ENCODE data around the gene CDCP2.
"Not testable (repeated sequence)": the region's sequence is repeated elsewhere in the genome, so short reads cannot be mapped to it uniquely, and the experiment has no call there.

The CDCP2 gene

GRCh38 chr1:54112705-54113368, 40.0 kb downstream of the CDCP2 start:
- no peak for DNase-seq

DNA sequence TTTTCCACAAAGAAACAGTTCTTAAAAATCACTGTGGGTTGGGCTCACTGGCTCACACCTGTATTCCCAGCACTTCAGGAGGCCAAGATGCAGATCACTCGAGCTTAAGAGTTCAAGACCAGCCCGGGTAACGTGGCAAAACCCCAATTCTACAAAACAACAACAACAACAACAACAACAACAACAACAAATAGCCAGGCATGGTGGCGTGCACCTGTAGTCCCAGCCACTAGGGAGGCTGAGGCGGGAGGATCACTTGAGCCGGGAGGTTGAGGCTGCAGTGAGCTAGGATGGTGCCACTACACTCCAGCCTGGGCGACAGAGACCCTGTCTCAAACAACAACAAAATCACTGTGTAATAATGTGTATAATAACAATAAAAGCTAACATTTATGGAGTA, 40.8 kb downstream of the CDCP2 start:
- DNase-seq = no peak

- no peak for DNase-seq
Observed at GRCh38 chr1:54111624-54112023, 41.2 kb downstream of the CDCP2 start.

GRCh38 chr1:54110996-54111395, 41.8 kb downstream of the CDCP2 start:
- no peak for DNase-seq

DNA sequence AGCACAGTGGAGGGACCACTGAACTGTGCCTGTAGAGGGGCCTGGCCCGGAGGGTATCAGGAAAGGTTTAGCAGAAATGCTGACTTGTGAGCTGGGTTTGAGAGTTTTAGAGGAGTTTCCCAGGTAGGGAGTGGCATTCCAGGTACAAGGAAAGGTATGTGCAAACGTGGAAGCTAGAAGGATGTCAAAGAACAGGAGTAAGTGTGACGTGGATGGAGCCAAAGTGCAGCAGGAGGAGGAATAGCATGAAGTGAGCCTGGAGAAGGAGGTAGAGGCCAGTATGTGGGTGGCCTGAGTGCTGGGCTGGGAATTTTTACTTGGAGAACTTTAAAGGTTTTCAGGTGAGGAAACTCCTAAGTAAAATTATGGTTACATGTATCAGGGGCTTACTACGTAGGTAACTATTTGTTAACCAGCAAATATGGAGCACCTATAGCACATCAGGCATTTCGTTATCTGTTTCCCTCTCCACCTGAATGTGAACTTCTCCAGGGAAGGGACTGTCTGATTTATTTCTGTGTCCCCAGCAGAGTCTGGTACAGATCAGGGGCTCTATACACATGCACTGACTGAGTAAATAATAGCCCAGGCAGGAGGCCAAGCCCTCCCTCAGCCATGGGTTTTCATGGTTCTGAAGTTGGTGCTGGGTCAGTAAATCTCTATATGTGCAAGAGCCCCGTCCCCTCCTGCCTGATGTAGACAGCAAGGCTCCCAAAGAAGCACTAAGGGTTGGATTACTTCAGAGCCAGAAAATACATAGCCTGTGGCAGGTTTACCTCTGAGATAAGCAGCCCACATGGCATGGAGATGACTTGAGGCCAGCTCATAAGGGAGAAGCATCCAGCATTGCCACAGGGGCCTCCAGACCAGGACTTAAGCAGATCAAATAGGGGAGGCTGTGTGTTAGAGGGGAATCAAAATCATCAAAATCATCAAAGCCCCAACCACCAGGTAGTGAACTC, 43.4 kb downstream of the CDCP2 start:
- DNase-seq = peak; percentile 79

DNA sequence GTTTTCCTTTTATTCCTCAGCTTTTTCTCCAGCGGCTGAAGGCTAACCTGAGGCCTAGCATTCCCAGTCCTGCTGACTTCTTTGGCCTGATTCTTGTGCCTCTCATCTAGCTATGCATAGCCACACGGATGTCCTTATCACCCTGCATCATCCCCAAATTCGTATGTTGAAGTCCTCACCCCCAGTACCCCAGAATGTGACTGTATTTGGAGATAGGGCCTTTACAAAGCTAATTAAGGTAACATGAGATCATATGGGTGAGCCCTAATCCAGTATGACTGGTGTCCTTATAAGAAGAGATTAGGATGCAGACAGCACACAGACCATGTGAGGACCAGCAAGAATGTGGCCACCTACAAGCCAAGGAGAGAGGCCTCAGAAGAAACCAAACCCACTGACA, 44.6 kb downstream of the CDCP2 start:
- peak; percentile 90 for DNase-seq

DNA sequence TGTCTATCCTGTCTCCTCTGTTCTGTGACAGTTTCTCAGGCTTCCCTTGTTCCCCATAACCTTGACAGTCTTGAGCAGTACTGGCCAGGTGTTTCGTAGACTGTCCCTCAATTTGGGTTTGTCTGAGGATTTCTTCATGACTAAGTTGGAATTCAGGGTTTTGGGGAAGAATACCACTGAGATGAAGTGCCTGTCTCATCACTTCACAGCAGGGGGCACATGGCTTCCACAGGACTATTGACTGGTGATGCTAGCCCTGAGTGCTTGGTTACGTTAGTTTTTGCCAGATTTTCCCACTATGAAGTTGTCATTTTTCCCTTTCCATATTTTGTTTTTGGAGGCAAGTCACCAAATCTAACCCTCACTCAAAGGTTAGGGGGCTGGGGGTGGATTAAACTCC, 45.7 kb downstream of the CDCP2 start:
- DNase-seq = peak; percentile 39

DNA sequence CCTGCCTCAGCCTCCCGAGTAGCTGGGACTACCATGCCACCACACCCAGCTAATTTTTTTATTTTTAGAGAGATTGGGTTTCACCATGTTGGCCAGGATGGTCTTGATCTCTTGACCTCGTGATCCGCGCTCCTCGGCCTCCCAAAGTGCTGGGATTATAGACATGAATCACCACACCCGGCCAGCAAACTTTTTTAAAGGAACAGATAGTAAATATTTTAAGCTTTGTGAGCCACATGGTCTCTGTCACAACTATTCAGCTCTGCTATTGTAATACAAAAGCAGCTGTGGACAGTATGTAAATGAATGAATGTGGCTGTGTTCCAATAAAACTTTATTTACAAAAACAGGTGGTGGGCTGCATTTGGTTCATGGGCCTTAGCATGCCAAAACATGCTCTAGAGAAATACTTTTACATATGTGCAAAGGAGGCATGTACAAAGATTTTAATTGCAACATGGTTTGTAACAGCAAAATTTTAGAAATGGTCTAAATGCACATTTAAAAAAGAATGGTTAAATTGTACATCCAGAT, 47.0 kb downstream of the CDCP2 start:
- DNase-seq = no peak

DNA sequence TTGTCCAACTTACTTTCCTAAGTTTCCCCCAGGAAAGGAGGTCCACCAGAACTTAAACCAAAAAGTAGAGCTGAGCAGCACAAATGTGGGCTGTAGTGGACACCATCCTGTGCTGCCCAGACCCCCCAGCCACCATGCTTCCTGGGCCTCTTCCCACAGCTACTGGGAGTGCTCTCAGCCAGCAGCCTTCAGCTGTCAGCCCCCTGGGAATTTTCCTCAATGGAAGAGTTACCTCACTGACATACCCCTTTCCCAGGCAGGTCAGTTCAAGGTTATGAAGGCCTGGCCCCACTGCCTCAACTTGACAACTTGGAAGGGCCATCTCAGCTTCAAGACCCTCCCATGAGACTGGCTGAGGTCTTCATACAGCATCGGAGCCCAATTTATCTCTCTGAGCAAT, 47.7 kb downstream of the CDCP2 start:
- DNase-seq = no peak

- not testable (repeated sequence) for DNase-seq
Observed at GRCh38 chr1:54104613-54105012, 48.2 kb downstream of the CDCP2 start.

- DNase-seq = no peak
Observed at GRCh38 chr1:54103414-54103813, 49.4 kb downstream of the CDCP2 start.

GRCh38 chr1:54100500-54100899, 52.3 kb downstream of the CDCP2 start:
- DNase-seq = no peak

GRCh38 chr1:54099061-54099610, 53.7 kb downstream of the CDCP2 start:
- no peak for DNase-seq

- no peak for DNase-seq
Observed at GRCh38 chr1:54096877-54097240, 55.9 kb downstream of the CDCP2 start.

- DNase-seq = no peak
Observed at GRCh38 chr1:54096227-54096876, 56.4 kb downstream of the CDCP2 start.

DNA sequence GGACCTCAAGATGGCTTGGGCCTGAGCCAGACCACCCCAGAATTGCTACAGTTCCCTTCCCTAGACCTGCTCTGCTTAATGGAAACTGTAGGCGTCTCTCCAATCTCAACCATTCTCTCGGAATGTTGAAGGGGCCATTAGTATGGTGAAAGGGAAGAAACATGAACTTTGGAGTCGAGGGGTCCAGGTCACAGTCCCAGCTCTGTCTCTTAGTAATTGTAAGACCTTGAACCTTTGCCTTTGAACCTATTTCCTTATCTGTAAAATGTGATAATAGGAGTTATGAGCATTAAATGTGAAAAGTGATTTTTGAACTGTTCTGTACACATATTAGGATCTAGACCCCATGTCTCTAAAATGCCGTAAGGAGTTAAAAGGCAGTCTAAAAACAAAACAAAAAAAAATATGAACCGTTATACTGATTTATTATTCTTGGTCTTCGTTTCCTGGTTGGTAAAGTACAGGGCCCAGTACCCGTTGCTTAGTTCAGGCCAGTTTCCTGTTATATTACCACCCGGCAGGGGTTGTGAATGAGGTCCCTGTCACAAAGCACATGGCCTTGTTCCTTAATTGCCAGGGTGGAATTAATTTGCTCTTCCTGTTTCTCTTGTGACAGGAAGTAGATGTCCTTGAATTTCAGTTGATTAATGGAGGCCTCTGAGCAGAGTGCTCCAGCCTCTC, 57.1 kb downstream of the CDCP2 start:
- peak; percentile 7 for DNase-seq

DNA sequence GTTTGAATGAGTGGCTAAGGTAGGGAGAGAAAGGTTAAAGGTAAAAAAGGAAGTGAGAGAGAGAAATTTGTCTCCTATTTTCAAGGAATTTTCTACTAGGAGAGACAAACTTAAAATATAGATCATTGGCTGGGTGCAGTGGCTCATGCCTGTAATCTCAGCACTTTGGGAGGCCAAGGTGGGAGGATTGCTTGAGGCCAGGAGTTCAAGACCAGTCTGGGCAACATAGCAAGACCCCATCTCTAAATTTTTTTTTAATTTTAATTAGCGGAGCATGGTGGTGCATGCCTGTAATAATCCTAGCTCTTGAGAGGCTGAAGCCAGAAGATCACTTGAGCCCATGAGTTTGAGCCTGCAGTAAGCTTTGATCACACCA, 58.1 kb downstream of the CDCP2 start:
- not testable (repeated sequence) for DNase-seq

DNA sequence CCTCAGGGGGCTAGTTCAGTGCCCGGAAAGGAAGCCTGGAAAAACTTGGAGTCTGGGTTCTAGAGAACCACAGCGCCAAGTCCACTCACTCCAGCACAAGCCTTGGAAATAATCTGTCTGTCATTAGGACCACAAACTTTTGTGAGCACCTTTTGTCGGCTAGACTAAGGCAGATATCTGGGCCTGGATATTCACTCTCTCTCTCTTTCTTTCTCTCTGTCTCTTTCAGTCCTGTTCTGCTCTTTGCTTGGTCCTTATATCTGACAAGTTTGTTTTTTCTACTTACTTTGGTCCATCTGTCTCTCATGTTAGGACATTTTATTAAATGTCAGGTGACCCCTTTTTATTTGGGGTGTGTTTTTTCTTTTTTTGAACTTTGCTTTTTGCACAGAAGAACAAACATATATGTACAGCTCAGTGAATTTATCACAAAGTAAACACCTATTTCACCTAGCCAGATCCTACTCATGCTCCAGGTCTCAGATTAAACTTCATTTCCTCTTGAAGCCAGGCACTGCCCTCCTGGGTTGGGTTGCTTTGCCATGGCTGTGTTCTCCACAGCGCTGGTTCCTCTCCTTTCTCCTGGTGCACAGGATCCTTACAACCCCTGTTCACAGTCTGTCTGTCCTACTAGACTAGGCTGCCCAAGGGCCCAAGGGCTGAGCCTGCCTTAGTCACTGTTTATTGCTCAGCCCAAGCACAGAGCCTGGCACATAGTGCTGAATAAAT, 58.6 kb downstream of the CDCP2 start:
- no peak for DNase-seq

DNA sequence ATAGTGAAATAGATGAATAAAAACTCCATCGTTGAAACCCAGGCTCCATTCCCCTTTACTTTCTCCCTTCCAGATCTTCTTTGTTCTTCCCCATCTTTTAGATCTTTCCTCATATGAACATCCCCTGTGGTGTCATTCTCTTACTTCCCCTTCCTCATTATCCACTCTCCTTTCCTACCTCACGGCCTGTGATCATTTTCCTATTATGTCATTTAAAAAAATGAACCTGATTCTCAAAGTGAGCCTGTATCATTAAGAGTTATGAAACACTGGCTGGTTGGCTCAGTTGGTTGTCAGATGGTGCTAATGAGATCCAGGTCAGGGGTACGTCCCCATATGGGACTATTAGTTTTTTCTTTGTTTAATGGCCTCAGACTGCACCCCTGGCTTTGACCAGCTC, 61.1 kb downstream of the CDCP2 start:
- DNase-seq = no peak

DNA sequence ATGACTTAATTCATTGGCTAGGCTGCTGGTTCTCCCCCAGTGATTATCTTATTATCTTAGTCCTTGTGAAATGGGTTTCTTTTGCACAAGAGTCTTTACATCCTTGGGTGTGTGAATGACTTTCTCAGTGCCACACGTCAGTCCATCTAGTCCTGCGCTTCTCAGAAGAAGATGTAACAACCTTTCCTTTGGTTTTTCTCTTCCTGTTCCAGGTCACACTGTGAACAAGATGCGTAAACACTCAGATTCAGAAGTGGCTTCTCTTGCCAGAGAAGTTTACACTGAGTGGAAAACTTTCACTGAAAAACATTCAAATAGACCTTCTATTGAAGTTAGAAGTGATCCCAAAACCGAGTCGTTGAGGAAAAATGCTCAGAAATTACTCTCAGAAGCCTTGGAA, 64.4 kb downstream of the CDCP2 start:
- DNase-seq = no peak

DNA sequence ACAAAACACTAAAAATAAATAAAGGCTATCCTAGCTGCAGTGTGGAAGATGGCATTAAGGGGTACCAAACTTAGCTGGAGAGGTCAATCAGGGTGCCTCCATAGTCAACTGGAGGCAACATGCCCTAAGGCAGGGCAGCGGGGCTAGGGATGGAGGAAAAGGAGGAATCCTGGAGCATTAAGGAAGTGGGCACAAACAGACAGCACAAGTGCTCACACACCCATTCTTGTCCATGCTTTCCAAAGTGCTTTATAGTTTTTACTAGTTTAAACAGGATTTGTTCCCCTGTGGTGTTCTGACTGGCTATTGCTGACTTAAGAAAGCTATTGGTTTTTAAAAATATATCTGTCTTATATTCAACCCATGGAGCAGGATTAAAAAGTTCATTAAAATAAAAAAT, 66.0 kb downstream of the CDCP2 start:
- no peak for DNase-seq

- DNase-seq = no peak
Observed at GRCh38 chr1:54084794-54085193, 68.0 kb downstream of the CDCP2 start.
